Skeletal muscle satellite cell (primary cell): ENCODE data around the gene SNX2.
"Not testable (repeated sequence)": the region's sequence is repeated elsewhere in the genome, so short reads cannot be mapped to it uniquely, and the experiment has no call there.

Experiments
- H3K27me3 ChIP-seq: 2 replicates; pipeline ENCODE4 v1.7.0; 2013; ENCODE audit warnings: low read length; ENCODE audit not compliant: control insufficient read depth, insufficient read depth
- H3K36me3 ChIP-seq: 2 replicates; pipeline ENCODE4 v1.7.0; 2013; ENCODE audit warnings: mild to moderate bottlenecking, control low read depth, low read length; ENCODE audit not compliant: insufficient read depth
- H3K4me1 ChIP-seq: 2 replicates; pipeline ENCODE4 v1.7.0; 2013; ENCODE audit warnings: low read length; ENCODE audit not compliant: control insufficient read depth, insufficient read depth
- H3K4me2 ChIP-seq: 2 replicates; pipeline ENCODE4 v1.7.0; 2013; ENCODE audit warnings: mild to moderate bottlenecking, low read length
- H3K4me3 ChIP-seq: 2 replicates; pipeline ENCODE4 v1.7.0; 2013; ENCODE audit warnings: low read length
- H3K9ac ChIP-seq: 2 replicates; pipeline ENCODE4 v1.7.0; 2013; ENCODE audit warnings: mild to moderate bottlenecking, low read depth, low read length, moderate library complexity
- H3K9me3 ChIP-seq: replicated peaks from 2 replicates; pipeline ENCODE4 v1.7.0; 2013; ENCODE audit warnings: mild to moderate bottlenecking, control low read depth, low read length

SNX2 gene

DNA sequence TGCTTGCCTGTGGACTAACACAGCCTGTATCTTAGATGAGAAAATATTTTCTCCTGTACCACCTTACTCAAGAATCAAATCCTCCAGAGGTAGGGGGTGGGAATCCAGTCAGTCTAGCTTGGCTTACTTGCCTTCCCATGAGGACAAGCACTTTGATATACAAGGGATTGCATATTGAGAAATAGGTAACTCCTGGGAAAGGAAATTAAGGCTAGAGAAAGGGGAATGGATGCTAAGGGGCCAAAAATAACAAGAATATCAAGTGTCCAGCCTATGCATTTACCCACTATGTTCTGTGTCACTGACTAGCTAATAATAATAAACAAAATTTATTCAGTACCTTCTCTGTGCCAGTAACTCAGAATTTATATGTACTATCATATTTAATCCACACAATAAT lies 21.4 kb upstream of the SNX2 start:
- H3K4me2 ChIP-seq = no peak overlapping the region
- H3K4me3 ChIP-seq = no peak overlapping the region
- H3K9ac ChIP-seq = no peak overlapping the region
- H3K36me3 ChIP-seq = no peaks in the 10 kb centered on the region
- H3K9me3 ChIP-seq = no peaks in the 10 kb centered on the region
- H3K27me3 ChIP-seq = no peaks in the 10 kb centered on the region
- peaks cover 21% of the 10 kb centered on the region for H3K4me1 ChIP-seq

- Histone ChIP-seq H3K9ac (no peak overlapping the region), H3K9me3 (no peaks in the 10 kb centered on the region), H3K27me3 (no peaks in the 10 kb centered on the region), H3K4me2 (no peak overlapping the region), H3K4me1 (peaks cover 21% of the 10 kb centered on the region), H3K4me3 (no peak overlapping the region), H3K36me3 (no peaks in the 10 kb centered on the region)
These were observed 19.1 kb upstream of the SNX2 start for GRCh38 chr5:122755783-122756182.

GRCh38 chr5:122756264-122756911 lies 18.5 kb upstream of the SNX2 start:
- no peaks in the 10 kb centered on the region for H3K36me3 ChIP-seq
- no peak overlapping the region for H3K4me2 ChIP-seq
- H3K4me1 ChIP-seq = peaks cover 17% of the 10 kb centered on the region
- H3K4me3 ChIP-seq = no peak overlapping the region
- no peak overlapping the region for H3K9ac ChIP-seq
- no peaks in the 10 kb centered on the region for H3K9me3 ChIP-seq
- no peaks in the 10 kb centered on the region for H3K27me3 ChIP-seq

DNA sequence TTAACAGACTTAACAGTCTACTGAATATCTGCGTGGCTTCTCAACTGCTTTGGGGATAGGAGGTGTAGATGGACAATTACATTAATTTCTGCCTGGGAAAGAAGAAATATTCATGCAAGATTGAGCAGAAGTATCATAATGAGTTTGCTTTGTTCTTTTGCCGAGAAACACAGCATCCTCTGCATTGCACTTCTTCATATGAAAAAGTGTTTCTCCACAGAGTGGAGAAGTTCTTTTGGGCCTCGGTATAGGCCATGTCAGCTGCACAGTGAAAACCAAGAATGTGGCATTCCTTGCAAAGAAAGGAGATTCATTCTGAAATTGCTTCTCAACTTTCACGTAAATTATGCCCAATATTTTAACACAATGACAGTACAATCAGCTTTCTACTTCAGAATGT lies 17.6 kb upstream of the SNX2 start:
- no peak overlapping the region for H3K9ac ChIP-seq
- no peaks in the 10 kb centered on the region for H3K36me3 ChIP-seq
- no peaks in the 10 kb centered on the region for H3K9me3 ChIP-seq
- H3K27me3 ChIP-seq = no peaks in the 10 kb centered on the region
- H3K4me3 ChIP-seq = no peak overlapping the region
- H3K4me2 ChIP-seq = no peak overlapping the region
- peaks cover 12% of the 10 kb centered on the region for H3K4me1 ChIP-seq

DNA sequence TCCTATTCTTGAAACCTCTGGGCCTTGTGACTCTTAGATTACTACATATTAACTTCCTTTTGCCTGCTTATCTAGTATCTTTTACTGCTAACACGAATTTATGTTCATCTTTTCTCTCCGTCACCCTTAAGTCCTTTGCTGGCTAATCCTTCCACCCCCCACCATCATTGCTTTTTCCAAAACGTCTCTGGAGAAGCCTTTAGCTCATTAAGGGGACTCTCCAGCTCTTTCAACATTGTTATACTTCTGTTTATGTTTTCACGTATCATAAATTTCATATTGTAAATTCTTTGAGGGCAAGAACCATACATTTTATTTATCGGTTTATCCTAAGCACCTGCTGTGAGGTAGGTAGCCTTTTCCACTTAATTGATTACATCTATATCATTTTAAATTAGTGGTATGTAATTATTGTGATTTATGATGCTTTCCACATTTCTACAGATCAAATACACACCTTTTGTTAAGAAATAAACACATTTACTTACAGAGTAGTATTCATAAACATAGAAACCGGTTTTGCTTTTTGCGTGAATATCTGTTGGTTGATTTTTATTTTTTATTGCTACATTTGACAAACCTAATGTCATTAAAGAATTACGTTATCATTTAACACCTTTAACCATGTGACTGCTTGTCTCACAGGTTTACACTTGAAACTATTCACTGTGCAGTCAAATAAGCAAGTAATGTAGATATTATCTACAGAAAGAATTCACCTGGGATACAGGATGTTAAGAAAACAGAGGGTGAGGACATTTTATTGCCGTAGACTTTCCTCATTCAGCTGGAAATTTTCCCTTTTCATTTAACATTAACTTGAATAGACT lies 15.4 kb upstream of the SNX2 start:
- no peaks in the 10 kb centered on the region for H3K9me3 ChIP-seq
- no peaks in the 10 kb centered on the region for H3K36me3 ChIP-seq
- H3K27me3 ChIP-seq = no peaks in the 10 kb centered on the region
- peaks cover 9% of the 10 kb centered on the region for H3K4me1 ChIP-seq
- no peak overlapping the region for H3K4me2 ChIP-seq
- H3K4me3 ChIP-seq = no peak overlapping the region
- H3K9ac ChIP-seq = no peak overlapping the region

GRCh38 chr5:122760236-122760635 lies 14.6 kb upstream of the SNX2 start:
- Histone ChIP-seq H3K9ac (no peak overlapping the region), H3K4me1 (peaks cover 9% of the 10 kb centered on the region), H3K4me2 (no peak overlapping the region), H3K9me3 (no peaks in the 10 kb centered on the region), H3K27me3 (no peaks in the 10 kb centered on the region), H3K4me3 (no peak overlapping the region), H3K36me3 (no peaks in the 10 kb centered on the region)

GRCh38 chr5:122761115-122761514 lies 13.8 kb upstream of the SNX2 start:
- Histone ChIP-seq H3K4me1 (peaks cover 1% of the 10 kb centered on the region), H3K4me3 (no peak overlapping the region), H3K27me3 (no peaks in the 10 kb centered on the region), H3K36me3 (no peaks in the 10 kb centered on the region), H3K9ac (no peak overlapping the region), H3K9me3 (no peaks in the 10 kb centered on the region), H3K4me2 (no peak overlapping the region)

DNA sequence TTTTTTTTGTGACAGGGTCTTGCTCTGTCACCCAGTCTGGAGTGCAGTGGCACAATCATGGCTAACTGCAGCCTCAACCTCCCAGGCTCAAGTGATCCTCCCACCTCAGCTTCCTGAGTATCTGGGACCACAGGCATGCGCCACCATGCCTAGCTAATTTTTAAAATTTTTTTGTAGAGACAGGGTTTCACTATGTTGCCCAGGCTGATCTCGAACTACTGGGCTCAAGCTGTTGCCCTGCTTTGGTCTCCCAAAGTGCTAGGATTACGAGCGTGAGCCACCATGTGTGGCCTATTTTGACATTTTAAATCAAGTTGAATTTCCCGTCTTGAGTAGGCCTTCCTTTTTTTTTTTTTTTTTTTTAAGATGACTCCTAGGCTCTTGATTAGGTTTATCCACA lies 13.0 kb upstream of the SNX2 start:
- H3K36me3 ChIP-seq, H3K9ac ChIP-seq, H3K4me3 ChIP-seq, H3K27me3 ChIP-seq, H3K4me1 ChIP-seq, H3K4me2 ChIP-seq, H3K9me3 ChIP-seq: not testable (repeated sequence)

- Histone ChIP-seq H3K9me3 (no peaks in the 10 kb centered on the region), H3K4me1 (no peaks in the 10 kb centered on the region), H3K27me3 (peaks cover 9% of the 10 kb centered on the region), H3K9ac (no peak overlapping the region), H3K36me3 (no peaks in the 10 kb centered on the region), H3K4me2 (no peak overlapping the region), H3K4me3 (no peak overlapping the region)
These were observed 8.8 kb upstream of the SNX2 start for GRCh38 chr5:122766130-122766529.

- Histone ChIP-seq H3K9ac (no peak overlapping the region), H3K36me3 (no peaks in the 10 kb centered on the region), H3K9me3 (no peaks in the 10 kb centered on the region), H3K4me3 (no peak overlapping the region), H3K4me1 (no peaks in the 10 kb centered on the region), H3K4me2 (no peak overlapping the region), H3K27me3 (peaks cover 9% of the 10 kb centered on the region)
These were observed 4.4 kb upstream of the SNX2 start for GRCh38 chr5:122770477-122770876.

DNA sequence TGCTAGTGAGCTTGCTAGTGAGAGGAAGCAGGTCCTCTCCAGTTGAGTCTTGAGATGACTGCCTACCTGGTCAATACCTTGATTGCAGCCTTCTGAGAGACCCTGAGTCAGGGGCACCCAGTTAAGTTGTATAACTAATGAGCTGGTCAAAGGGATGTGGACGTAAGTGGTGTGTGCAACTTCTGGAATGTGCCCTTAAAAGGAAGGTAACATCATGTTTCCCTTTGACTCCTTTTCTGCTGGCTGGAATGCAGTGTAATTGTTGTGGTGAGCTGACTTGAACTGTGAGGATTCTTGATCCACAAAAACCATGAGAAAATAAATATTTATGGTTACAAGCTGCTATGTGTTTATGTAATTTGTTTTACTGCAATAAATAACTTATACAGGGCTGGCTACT lies 2.4 kb upstream of the SNX2 start:
- H3K4me3 ChIP-seq = no peak overlapping the region
- no peaks in the 10 kb centered on the region for H3K36me3 ChIP-seq
- H3K4me1 ChIP-seq = peaks cover 15% of the 10 kb centered on the region
- no peak overlapping the region for H3K9ac ChIP-seq
- no peak overlapping the region for H3K4me2 ChIP-seq
- H3K9me3 ChIP-seq = no peaks in the 10 kb centered on the region
- H3K27me3 ChIP-seq = peaks cover 9% of the 10 kb centered on the region

- no peaks in the 10 kb centered on the region for H3K36me3 ChIP-seq
- H3K4me2 ChIP-seq = no peak overlapping the region
- peaks cover 15% of the 10 kb centered on the region for H3K4me1 ChIP-seq
- no peaks in the 10 kb centered on the region for H3K9me3 ChIP-seq
- no peak overlapping the region for H3K4me3 ChIP-seq
- peaks cover 9% of the 10 kb centered on the region for H3K27me3 ChIP-seq
- no peak overlapping the region for H3K9ac ChIP-seq
These were observed 1.3 kb upstream of the SNX2 start for GRCh38 chr5:122773619-122774018.
